Stimulated activated CD8-positive, alpha-beta memory T cell treated with anti-CD3 and anti-CD28 coated beads, Interleukin-15, amount 100 ng/mL, for 24 hours (primary cell): ENCODE data around the gene FAM25A.

Experiments
- DNase-seq: peaks from one replicate; pipeline ENCODE4 v3.0.0-alpha.2; 2020; ENCODE audit warnings: low read depth

Gene FAM25A

DNA sequence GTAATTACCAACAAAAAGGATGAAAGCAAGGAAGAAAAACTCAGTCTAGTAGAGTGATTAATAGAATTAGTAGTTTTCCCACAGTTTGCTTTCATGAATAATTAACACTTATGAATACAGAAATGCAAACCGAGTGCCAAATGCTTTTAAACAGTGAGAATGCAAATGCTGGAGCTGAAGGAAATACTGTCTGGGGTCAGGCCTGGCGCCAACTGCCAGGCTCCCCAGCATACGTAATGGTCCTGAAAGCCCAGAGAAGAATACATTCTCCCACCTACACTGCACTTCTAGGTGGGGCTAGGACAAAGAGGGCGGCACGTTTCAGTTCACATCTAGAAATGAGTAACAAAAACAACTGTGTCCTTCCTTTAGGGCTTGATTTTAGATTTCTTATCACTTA, 44.6 kb downstream of the FAM25A start:
- no peak for DNase-seq

DNA sequence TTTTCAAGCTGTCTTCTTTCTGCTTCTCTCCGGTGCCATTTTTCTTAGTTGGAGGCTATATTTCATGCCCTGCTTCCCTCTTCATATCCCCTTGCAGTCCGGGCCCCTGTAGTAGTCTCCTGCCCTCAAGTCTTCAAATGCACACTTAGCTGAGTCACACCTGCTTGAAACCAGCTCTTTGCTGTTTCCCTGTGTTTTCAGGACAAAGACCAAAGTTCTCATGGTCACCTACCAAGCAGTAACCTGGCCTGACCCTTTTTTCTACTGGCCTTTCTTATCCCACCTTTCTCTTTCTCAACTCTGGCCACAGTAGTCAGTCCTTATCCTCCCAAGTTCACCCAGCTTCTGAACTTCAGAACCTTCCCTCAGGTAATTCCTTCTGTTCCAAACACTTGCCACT, 46.1 kb downstream of the FAM25A start:
- no peak for DNase-seq

DNA sequence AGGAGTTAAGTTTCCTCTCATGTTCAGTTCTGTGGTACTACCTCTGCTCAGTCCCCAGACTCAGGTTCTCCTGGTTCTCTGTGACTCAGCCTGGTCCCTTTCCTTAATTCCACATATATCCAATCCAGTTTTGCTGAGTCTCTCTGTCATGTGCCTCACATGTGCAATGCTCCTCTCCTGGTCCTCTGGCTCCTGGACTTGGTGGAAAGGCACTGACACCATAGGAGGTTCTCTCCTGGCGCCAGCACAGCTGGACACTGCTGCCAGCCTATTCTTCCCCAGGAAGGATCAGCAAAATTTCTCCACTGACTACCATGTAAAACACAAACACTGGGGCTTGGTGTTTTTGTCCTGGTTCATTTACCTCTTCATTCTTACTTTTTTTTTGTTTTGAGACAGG, 46.8 kb downstream of the FAM25A start:
- no peak for DNase-seq

DNA sequence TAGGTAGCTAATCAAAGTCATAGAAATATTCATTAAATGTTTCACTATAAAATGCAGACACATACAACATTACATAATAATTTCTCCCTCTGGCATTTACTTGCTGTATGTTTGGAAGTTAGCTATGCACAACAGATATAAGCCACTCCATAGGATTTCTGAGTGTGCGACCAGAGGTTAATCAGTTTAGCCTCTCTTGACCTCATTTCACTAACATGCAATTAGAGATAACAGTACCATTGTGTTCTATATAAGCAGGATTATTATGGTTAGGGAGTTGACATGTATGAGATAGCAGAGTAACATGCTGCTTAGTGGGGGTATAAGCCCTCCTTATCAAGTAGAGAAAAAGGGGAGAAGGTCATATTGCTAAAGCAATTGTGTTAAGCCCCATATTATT, 48.2 kb downstream of the FAM25A start:
- DNase-seq, result no peak

DNA sequence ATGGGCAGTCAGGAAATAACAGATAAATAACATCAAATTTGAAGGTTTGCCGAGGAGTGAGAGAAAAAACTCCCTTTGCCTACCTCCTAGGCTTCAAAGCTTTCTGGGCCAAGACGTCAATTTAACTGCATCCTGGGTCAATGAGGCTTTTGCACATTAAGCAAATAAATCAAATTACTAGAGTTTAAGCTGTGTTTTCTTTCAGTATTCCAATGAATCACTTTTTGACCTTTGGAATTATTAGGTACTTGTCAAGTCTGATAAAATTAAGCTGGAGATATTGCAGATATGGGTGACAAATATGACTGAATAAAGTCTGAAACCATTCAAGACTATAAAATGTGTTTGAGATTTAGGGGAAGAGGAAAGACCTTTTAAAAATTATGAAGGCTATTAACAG, 52.4 kb downstream of the FAM25A start:
- no peak for DNase-seq
